CD4-positive, alpha-beta T cell treated with Interferon gamma for 1 hour (primary cell): Measurements from ENCODE around the gene CIC.

Source experiments
- DNase-seq: peaks from one replicate; pipeline ENCODE4 v3.0.0-alpha.2; 2020

CIC gene

DNA sequence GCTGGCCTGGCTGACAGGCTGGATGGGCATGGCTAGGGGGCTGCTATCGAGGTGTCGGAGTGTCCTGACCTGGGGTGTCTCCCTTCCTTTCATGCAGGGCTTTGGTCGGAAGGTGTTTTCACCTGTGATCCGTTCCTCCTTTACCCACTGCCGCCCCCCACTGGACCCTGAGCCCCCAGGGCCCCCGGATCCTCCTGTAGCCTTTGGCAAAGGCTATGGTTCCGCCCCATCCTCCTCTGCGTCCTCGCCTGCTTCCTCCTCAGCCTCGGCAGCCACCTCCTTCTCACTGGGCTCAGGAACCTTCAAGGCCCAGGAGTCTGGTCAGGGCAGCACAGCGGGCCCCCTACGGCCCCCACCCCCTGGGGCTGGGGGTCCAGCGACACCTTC, 21.1 kb downstream of the CIC start:
- no peak for DNase-seq

- peak; percentile 64 for DNase-seq
These were observed 21.7 kb downstream of the CIC start for GRCh38 chr19:42290523-42291434.

DNA sequence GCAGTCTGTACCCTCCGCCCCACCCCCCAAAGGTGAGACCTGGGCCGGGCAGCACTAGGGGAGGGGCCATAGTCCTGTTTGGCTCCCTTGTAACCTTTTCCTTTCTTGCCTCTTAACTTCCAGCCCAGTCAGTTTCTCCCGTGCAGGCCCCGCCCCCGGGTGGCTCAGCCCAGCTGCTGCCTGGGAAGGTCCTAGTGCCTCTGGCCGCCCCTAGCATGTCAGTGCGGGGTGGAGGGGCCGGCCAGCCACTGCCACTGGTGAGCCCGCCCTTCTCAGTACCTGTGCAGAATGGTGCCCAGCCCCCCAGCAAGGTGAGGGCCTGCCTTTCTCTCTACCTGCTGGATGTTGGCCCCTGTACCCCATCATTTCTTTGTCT, 22.4 kb downstream of the CIC start:
- no peak for DNase-seq

GRCh38 chr19:42292042-42292960, 23.2 kb downstream of the CIC start:
- no peak for DNase-seq

DNA sequence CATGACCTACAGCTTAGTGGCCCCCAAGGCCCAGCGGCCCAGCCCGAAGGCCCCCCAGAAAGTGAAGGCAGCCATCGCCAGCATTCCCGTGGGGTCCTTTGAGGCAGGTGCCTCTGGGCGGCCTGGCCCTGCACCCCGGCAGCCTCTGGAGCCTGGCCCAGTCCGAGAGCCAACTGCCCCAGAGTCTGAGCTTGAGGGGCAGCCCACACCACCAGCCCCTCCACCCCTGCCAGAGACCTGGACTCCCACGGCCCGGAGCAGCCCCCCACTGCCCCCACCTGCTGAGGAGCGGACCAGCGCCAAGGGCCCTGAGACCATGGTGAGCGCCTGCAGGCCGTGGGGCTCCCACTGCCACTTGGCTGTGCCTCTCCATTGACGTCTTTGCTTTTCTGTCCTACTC, 23.9 kb downstream of the CIC start:
- no peak for DNase-seq

- no peak for DNase-seq
These were observed 24.5 kb downstream of the CIC start for GRCh38 chr19:42293540-42293939.

DNA sequence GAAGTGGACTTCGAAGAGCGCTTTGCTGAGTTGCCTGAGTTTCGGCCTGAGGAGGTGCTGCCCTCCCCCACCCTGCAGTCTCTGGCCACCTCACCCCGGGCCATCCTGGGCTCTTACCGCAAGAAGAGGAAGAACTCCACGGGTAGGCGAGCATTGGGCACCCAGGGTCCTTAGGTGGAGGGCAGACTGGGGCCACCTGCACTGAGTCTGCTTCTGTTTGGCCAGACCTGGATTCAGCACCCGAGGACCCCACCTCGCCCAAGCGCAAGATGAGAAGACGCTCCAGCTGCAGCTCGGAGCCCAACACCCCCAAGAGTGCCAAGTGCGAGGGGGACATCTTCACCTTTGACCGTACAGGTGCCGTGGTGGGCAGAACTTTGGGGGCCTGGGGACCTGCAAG, 24.9 kb downstream of the CIC start:
- no peak for DNase-seq

DNA sequence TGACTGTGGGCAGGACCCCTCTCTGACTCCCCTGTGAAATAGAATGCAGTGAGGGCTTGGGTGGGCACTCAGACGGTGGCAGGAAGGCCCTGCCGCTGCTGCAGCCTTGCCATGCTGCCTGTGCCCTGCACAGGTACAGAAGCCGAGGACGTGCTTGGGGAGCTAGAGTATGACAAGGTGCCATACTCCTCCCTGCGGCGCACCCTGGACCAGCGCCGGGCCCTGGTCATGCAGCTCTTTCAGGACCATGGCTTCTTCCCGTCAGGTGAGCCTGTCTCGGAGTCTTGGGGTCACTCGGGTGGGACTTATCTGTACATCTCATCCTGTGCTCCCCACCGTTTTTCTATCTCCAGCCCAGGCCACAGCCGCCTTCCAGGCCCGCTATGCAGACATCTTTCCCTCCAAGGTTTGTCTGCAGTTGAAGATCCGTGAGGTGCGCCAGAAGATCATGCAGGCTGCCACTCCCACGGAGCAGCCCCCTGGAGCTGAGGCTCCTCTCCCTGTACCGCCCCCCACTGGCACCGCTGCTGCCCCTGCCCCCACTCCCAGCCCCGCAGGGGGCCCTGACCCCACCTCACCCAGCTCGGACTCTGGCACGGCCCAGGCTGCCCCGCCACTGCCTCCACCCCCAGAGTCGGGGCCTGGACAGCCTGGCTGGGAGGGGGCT, 25.6 kb downstream of the CIC start:
- DNase-seq: no peak

GRCh38 chr19:42295342-42295741, 26.3 kb downstream of the CIC start:
- no peak for DNase-seq

DNA sequence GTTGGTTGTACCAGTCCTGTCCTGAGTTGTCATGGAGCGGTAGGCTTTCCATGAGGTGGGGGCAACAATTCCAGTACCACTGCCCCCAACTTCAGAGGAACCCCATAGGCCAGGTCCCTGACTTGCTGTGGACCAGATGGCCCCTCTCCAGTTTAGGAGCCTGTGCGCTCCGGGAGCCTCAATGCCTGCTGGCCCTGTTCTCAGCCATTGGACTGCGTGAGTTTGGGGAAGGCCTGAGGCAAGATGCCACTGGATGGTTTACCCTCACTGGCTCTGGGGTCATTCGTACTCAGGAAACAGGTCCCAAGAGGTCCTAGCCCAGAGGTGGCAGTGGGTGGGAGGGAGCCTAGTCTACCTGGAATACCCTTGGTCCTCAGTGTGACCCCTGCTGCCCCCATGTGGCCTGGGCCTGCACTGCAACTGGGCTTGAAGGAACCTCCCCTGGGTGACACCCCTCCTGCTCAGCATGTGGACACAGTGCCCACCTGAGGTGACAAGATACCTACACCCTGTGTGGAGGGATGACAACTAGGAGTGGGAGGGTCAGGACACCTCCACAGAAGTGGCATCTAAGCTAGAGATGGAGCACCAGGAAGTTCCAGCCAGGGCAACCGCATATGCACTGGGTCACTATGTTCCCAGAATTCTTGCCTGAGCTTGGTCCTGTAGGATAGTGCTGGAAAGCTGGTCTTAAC, 26.9 kb downstream of the CIC start:
- peak; percentile 82 for DNase-seq

DNA sequence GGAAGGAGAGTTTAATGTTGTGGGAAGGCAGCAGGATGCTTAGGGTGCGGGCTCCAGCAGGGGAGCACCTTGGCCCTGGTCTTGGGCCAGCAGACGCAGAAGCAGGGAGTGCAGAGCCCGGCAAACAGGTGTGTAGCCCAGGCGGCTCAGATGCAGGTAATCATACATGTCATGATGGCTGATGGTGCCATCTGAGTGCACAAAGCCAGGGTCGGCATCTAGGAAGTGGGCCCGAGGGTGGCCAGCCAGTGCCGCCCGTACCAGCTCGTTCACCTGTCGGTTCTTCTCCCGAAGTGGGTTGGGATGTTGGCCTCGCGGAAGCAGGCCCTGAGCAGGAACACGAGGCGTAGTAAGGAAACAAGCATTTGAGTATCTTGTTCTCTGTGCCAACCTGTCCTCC, 28.0 kb downstream of the CIC start:
- no peak for DNase-seq

- no peak for DNase-seq
These were observed 32.7 kb downstream of the CIC start, which contains the start of gene PRR19 for GRCh38 chr19:42301646-42302203. TSS of gene PRR19 (plus strand) at chr19:42302132. CDS start at chr19:42309585, 7,453 bp downstream.

DNA sequence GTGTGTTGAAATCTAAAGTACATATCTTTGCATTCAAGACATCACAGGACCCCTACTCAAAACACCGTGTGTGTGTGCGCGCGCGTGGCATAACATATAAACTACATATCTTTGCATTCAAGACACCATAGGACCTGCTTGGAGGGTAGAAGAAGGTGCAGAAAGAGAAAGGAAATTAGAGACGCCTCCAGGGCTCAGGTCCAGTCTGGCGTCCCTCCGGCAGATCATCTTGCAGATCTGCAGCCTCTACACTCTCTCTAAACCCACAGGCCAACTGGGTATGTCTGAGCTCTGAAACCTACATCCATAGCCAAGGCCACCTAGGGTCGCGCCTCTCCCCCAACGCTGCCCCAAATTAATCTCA, 34.0 kb downstream of the CIC start:
- DNase-seq: no peak

DNA sequence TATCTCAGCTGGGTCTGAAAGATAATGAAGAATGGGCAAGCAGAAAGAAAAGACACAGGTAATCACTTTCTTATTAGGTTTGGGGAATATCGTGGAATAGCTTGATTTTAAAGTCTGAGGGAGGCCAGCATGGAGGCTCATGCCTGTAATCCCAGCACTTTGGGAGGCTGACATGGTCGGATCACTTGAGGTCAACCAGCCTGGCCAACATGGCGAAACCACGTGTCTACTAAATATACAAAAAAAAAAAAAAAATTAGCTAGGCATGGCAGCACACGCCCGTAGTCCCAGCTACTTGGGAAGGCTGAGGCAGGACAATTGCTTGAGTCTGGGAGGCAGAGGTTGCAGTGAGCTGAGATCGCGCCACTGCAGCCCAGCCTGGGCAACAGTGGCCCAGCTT, 34.8 kb downstream of the CIC start:
- DNase-seq: no peak

GRCh38 chr19:42306646-42307045, 37.6 kb downstream of the CIC start:
- DNase-seq: no peak

DNA sequence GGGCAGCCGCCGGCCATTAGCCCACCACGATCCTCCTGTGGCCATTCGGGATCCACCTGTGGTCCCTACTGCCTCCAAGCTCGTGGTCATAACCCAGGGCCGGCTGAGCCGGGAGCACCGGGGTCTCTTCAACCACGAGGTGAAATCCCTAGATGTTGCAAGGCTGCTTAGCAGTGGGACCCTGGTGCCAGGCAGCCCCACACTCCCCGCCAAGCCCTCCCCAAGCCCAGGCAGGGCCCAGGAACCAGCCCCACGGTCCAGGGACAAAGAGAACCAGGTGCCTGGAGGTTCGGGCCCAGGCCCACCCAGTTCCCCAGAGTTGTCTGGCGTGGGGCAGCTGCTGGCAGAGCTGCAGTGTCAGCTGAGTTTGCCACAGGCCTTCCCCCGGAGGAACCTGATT, 40.6 kb downstream of the CIC start:
- DNase-seq: no peak

- DNase-seq: no peak
These were observed 42.6 kb downstream of the CIC start for GRCh38 chr19:42311657-42312056.

DNA sequence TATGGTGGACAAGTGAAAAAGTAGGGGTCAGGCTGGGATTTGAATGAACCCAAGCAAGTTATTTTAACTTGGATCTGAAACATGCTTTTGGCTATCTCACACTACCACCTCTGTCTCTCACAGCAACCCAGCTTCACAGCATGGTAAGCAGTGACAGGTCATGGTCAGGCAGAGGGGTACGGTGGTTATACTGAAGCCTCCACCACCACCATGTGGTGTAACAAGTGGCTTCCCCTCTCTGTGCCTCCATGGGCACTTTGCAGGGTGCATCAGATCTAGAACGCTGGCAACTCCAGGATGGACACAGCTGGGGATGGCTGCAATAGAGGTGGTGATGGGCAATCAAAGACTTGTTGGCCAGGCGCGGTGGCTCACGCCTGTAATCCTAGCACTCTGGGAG, 43.3 kb downstream of the CIC start:
- DNase-seq: no peak

GRCh38 chr19:42313096-42313839, 44.2 kb downstream of the CIC start, which contains the start of gene TMEM145:
TSS of gene TMEM145 (plus strand) at chr19:42313309. CDS start at chr19:42313377, 68 bp downstream.
- DNase-seq: peak; percentile 21

DNA sequence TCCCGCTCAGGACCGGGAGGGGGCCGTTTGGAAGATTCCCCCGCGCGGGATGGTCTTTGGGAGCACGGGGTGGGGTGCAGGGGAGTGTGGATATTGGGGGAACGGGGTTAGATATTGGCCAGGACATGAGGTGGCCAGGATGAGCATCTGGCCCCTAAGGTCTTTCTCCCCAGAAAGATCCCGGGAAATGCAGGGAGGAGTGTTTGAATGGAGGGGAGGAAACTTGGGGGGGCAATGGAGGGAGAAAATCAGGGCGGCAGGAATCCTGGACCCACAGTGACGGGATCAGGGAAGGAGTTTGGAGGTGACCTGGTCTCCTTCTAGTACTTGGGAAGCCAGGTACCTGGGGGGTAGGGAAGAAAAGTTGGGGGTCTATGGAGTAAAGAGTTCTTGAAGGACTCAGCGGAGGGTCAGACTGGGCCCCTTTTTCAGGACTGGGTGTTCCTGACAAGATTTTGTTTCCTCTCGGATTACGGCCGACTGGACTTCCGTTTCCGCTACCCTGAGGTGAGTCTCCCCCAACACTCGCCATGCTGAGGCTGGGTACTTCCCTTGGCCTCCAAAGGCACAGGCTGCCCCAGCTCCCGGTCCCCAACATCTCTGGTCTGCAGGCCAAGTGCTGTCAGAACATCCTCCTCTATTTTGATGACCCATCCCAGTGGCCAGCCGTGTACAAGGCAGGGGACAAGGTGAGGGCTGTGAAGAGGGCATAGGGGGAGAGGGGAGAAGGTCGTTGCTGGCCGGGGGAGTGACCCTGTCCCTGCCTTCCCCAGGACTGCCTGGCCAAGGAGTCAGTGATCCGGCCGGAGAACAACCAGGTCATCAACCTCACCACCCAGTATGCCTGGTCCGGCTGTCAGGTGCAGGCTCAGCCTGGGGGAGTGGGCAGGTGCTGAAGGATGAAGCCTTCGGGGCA, 45.0 kb downstream of the CIC start:
- no peak for DNase-seq
